ENCODE measurements around the gene SLC25A29. TPM values are rescaled to one million over a fixed set of nuclear protein-coding genes. Genes with fewer than 3 reads are reported as not detected.

SLC25A29 gene
- total RNA-seq, 1 experiment from 2014 or later, result 23.4 TPM

GRCh38 chr14:100332071-100332639 lies 25.9 kb upstream of the SLC25A29 start:
- DNase-seq (ENCODE audit: low read depth), result no peak

GRCh38 chr14:100330388-100330931 lies 24.2 kb upstream of the SLC25A29 start:
- DNase-seq (ENCODE audit: low read depth), result no peak

- DNase-seq (ENCODE audit: low read depth), result no peak
Measured at GRCh38 chr14:100330007-100330344, 23.7 kb upstream of the SLC25A29 start.

- DNase-seq (ENCODE audit: low read depth), result no peak
Measured at GRCh38 chr14:100329233-100330006, 23.2 kb upstream of the SLC25A29 start.

- DNase-seq (ENCODE audit: low read depth), result no peak
Measured at GRCh38 chr14:100328495-100329163, 22.4 kb upstream of the SLC25A29 start.

GRCh38 chr14:100327128-100327527 lies 20.9 kb upstream of the SLC25A29 start:
- DNase-seq (ENCODE audit: low read depth), result no peak

GRCh38 chr14:100325958-100326357 lies 19.7 kb upstream of the SLC25A29 start:
- no peak for DNase-seq (ENCODE audit: low read depth)

- no peak for DNase-seq (ENCODE audit: low read depth)
Measured at GRCh38 chr14:100325231-100325632, 19.0 kb upstream of the SLC25A29 start.

- no peak for DNase-seq (ENCODE audit: low read depth)
Measured at GRCh38 chr14:100323942-100324307, 17.7 kb upstream of the SLC25A29 start.

- DNase-seq (ENCODE audit: low read depth), result no peak
Measured at GRCh38 chr14:100323121-100323941, 17.1 kb upstream of the SLC25A29 start, which contains the start of gene SLC25A47. TSS of gene SLC25A47 (plus strand) at chr14:100323339. CDS start at chr14:100323415, 76 bp downstream.

- no peak for DNase-seq (ENCODE audit: low read depth)
Measured at GRCh38 chr14:100322138-100322957, 16.1 kb upstream of the SLC25A29 start.

- peak; percentile 55 for DNase-seq (ENCODE audit: low read depth)
Measured at GRCh38 chr14:100321473-100322137, 15.4 kb upstream of the SLC25A29 start.

GRCh38 chr14:100320157-100320856 lies 14.1 kb upstream of the SLC25A29 start:
- DNase-seq (ENCODE audit: low read depth), result no peak

GRCh38 chr14:100317912-100318808 lies 11.9 kb upstream of the SLC25A29 start:
- peak; percentile 11 for DNase-seq (ENCODE audit: low read depth)

GRCh38 chr14:100317389-100317788 lies 11.1 kb upstream of the SLC25A29 start:
- DNase-seq (ENCODE audit: low read depth), result no peak

GRCh38 chr14:100314724-100315123 lies 8.5 kb upstream of the SLC25A29 start:
- DNase-seq (ENCODE audit: low read depth), result no peak

- no peak for DNase-seq (ENCODE audit: low read depth)
Measured at GRCh38 chr14:100313464-100314230, 7.4 kb upstream of the SLC25A29 start.
